ENCODE measurements around the gene PHKB.

Gene PHKB

DNA sequence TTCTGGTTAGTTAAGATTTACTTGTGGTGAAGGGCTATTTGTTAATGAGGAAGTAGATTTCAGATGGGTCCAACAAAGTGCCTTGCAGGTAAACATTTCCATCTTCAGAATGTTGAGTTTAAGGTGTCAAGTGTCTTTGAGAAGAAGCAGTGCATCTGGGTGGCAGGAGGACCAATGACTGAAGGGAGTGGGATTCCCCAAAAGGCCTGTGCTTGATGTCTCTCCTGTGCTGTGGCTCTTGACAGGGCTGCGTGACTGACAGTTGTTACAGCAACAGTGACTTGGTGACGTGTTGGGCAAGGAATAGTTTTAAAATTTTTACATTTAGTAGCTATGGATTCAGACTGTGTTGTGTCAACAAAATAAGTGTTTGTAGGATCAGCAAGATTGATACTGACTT is 149.9 kb downstream of the PHKB start:
- H3K36me3 ChIP-seq (ENCODE audit: control insufficient read depth in 1 of 2, insufficient read depth in 2 of 2, low read length in 2 of 2): peaks cover 16 to 31% of the 10 kb centered on the region in 2 donors
- H3K9me3 ChIP-seq (ENCODE audit: control insufficient read depth in 1 of 2, low read length in 2 of 2): no peaks in the 10 kb centered on the region
- H3K4me3 ChIP-seq (ENCODE audit: low read depth in 1 of 2, low read length in 2 of 2): no peak overlapping the region
- no peak overlapping the region for H3K9ac ChIP-seq (ENCODE audit: low read depth in 1 of 2, low read length in 2 of 2)
- no peak overlapping the region for H3K27ac ChIP-seq (ENCODE audit: low read depth, low read length)
- no peaks in the 10 kb centered on the region for H3K4me1 ChIP-seq (ENCODE audit: control insufficient read depth in 1 of 2, insufficient read depth in 2 of 2, low read length in 2 of 2)
- H3K27me3 ChIP-seq (ENCODE audit: control insufficient read depth in 1 of 2, insufficient read depth in 2 of 2, low read length in 2 of 2): no peaks in the 10 kb centered on the region

- H3K27me3 ChIP-seq (ENCODE audit: control insufficient read depth in 1 of 2, insufficient read depth in 2 of 2, low read length in 2 of 2): no peaks in the 10 kb centered on the region
- H3K4me3 ChIP-seq (ENCODE audit: low read depth in 1 of 2, low read length in 2 of 2): no peak overlapping the region
- H3K27ac ChIP-seq (ENCODE audit: low read depth, low read length): no peak overlapping the region
- H3K9me3 ChIP-seq (ENCODE audit: control insufficient read depth in 1 of 2, low read length in 2 of 2): no peaks in the 10 kb centered on the region
- H3K4me1 ChIP-seq (ENCODE audit: control insufficient read depth in 1 of 2, insufficient read depth in 2 of 2, low read length in 2 of 2): no peaks in the 10 kb centered on the region
- no peak overlapping the region for H3K9ac ChIP-seq (ENCODE audit: low read depth in 1 of 2, low read length in 2 of 2)
- peaks cover 13 to 25% of the 10 kb centered on the region in 2 donors for H3K36me3 ChIP-seq (ENCODE audit: control insufficient read depth in 1 of 2, insufficient read depth in 2 of 2, low read length in 2 of 2)
Observed at GRCh38 chr16:47611848-47612493, 150.8 kb downstream of the PHKB start.

GRCh38 chr16:47612711-47613110 is 151.6 kb downstream of the PHKB start:
- H3K4me1 ChIP-seq (ENCODE audit: control insufficient read depth in 1 of 2, insufficient read depth in 2 of 2, low read length in 2 of 2): no peaks in the 10 kb centered on the region
- H3K9me3 ChIP-seq (ENCODE audit: control insufficient read depth in 1 of 2, low read length in 2 of 2): no peaks in the 10 kb centered on the region
- H3K27ac ChIP-seq (ENCODE audit: low read depth, low read length): no peak overlapping the region
- no peak overlapping the region for H3K9ac ChIP-seq (ENCODE audit: low read depth in 1 of 2, low read length in 2 of 2)
- no peaks in the 10 kb centered on the region for H3K27me3 ChIP-seq (ENCODE audit: control insufficient read depth in 1 of 2, insufficient read depth in 2 of 2, low read length in 2 of 2)
- no peak overlapping the region for H3K4me3 ChIP-seq (ENCODE audit: low read depth in 1 of 2, low read length in 2 of 2)
- peaks cover 10 to 22% of the 10 kb centered on the region in 2 donors for H3K36me3 ChIP-seq (ENCODE audit: control insufficient read depth in 1 of 2, insufficient read depth in 2 of 2, low read length in 2 of 2)

DNA sequence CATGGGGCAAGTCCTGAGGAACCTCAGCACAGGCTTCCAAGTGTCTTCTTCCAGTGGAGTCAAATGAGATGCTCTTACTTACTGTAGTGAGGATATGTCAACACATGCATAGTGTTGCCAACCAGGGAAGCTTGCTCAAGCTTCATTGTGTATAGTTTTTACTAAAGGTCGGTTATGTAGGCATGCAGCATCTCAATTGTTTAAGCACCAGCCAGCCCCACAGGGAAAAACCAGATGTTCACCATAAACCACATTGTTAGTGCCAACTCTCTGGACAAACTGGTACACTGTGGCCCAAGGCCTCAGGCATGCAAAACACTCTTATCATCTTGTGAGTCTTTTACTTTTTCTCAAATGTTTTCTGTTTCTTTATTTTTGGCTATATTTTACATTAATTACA is 152.1 kb downstream of the PHKB start:
- no peak overlapping the region for H3K9ac ChIP-seq (ENCODE audit: low read depth in 1 of 2, low read length in 2 of 2)
- H3K4me3 ChIP-seq (ENCODE audit: low read depth in 1 of 2, low read length in 2 of 2): no peak overlapping the region
- no peaks in the 10 kb centered on the region for H3K27me3 ChIP-seq (ENCODE audit: control insufficient read depth in 1 of 2, insufficient read depth in 2 of 2, low read length in 2 of 2)
- H3K27ac ChIP-seq (ENCODE audit: low read depth, low read length): no peak overlapping the region
- no peaks in the 10 kb centered on the region for H3K9me3 ChIP-seq (ENCODE audit: control insufficient read depth in 1 of 2, low read length in 2 of 2)
- no peaks in the 10 kb centered on the region for H3K4me1 ChIP-seq (ENCODE audit: control insufficient read depth in 1 of 2, insufficient read depth in 2 of 2, low read length in 2 of 2)
- peaks cover 10 to 22% of the 10 kb centered on the region in 2 donors for H3K36me3 ChIP-seq (ENCODE audit: control insufficient read depth in 1 of 2, insufficient read depth in 2 of 2, low read length in 2 of 2)

GRCh38 chr16:47617732-47618131 is 156.6 kb downstream of the PHKB start:
- no peak overlapping the region for H3K9ac ChIP-seq (ENCODE audit: low read depth in 1 of 2, low read length in 2 of 2)
- no peak overlapping the region for H3K27ac ChIP-seq (ENCODE audit: low read depth, low read length)
- H3K9me3 ChIP-seq (ENCODE audit: control insufficient read depth in 1 of 2, low read length in 2 of 2): no peaks in the 10 kb centered on the region
- H3K36me3 ChIP-seq (ENCODE audit: control insufficient read depth in 1 of 2, insufficient read depth in 2 of 2, low read length in 2 of 2): peaks cover 2 to 10% of the 10 kb centered on the region in 2 donors
- H3K27me3 ChIP-seq (ENCODE audit: control insufficient read depth in 1 of 2, insufficient read depth in 2 of 2, low read length in 2 of 2): no peaks in the 10 kb centered on the region
- H3K4me1 ChIP-seq (ENCODE audit: control insufficient read depth in 1 of 2, insufficient read depth in 2 of 2, low read length in 2 of 2): no peaks in the 10 kb centered on the region
- H3K4me3 ChIP-seq (ENCODE audit: low read depth in 1 of 2, low read length in 2 of 2): no peak overlapping the region

DNA sequence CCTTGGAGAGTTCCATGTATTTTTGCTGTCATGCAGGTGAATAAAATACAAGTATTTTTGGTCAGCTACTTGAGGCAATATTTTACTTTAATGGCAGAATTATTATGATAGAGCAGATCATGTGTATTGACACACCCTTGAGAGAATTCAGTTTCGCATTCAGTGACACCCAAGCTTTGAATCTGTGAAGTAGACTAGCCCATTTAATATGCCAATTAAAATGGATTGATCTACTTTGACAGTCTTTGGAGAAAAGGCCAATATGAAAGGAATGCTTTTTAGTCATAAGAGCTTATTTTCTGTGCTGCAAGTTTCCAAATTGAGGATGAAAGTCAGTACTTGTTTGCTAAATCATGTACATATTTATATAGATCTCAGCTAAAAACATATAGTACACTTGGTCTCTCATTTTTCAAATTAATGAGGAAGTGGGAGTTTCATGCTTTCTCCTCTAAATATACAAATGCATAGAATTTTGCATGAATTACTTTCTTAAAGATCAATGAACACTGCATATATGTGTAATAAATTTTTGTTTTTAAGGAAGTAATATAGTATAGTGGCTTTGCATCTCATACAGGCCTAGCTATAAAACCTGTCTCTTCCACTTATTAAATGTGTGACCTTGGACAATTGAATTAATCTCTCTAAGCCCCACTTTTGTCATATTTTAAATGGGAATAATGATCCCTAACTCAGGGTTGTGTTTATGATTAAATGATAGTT is 161.5 kb downstream of the PHKB start:
- peaks cover 0 to 4% of the 10 kb centered on the region in 2 donors for H3K4me1 ChIP-seq (ENCODE audit: control insufficient read depth in 1 of 2, insufficient read depth in 2 of 2, low read length in 2 of 2)
- H3K27me3 ChIP-seq (ENCODE audit: control insufficient read depth in 1 of 2, insufficient read depth in 2 of 2, low read length in 2 of 2): no peaks in the 10 kb centered on the region
- no peak overlapping the region for H3K27ac ChIP-seq (ENCODE audit: low read depth, low read length)
- H3K4me3 ChIP-seq (ENCODE audit: low read depth in 1 of 2, low read length in 2 of 2): no peak overlapping the region
- H3K36me3 ChIP-seq (ENCODE audit: control insufficient read depth in 1 of 2, insufficient read depth in 2 of 2, low read length in 2 of 2): no peaks in the 10 kb centered on the region
- no peaks in the 10 kb centered on the region for H3K9me3 ChIP-seq (ENCODE audit: control insufficient read depth in 1 of 2, low read length in 2 of 2)
- H3K9ac ChIP-seq (ENCODE audit: low read depth in 1 of 2, low read length in 2 of 2): no peak overlapping the region

- Histone ChIP-seq H3K4me1 (ENCODE audit: control insufficient read depth in 1 of 2, insufficient read depth in 2 of 2, low read length in 2 of 2) (peaks cover 0 to 4% of the 10 kb centered on the region in 2 donors), H3K9me3 (ENCODE audit: control insufficient read depth in 1 of 2, low read length in 2 of 2) (no peaks in the 10 kb centered on the region), H3K9ac (ENCODE audit: low read depth in 1 of 2, low read length in 2 of 2) (no peak overlapping the region)
Observed at GRCh38 chr16:47624563-47624962, 163.4 kb downstream of the PHKB start.

GRCh38 chr16:47625115-47625567 is 164.0 kb downstream of the PHKB start:
- Histone ChIP-seq H3K9me3 (ENCODE audit: control insufficient read depth in 1 of 2, low read length in 2 of 2) (no peaks in the 10 kb centered on the region), H3K4me3 (ENCODE audit: low read depth in 1 of 2, low read length in 2 of 2) (no peak overlapping the region), H3K9ac (ENCODE audit: low read depth in 1 of 2, low read length in 2 of 2) (no peak overlapping the region), H3K27me3 (ENCODE audit: control insufficient read depth in 1 of 2, insufficient read depth in 2 of 2, low read length in 2 of 2) (no peaks in the 10 kb centered on the region), H3K27ac (ENCODE audit: low read depth, low read length) (no peak overlapping the region), H3K36me3 (ENCODE audit: control insufficient read depth in 1 of 2, insufficient read depth in 2 of 2, low read length in 2 of 2) (no peaks in the 10 kb centered on the region), H3K4me1 (ENCODE audit: control insufficient read depth in 1 of 2, insufficient read depth in 2 of 2, low read length in 2 of 2) (peaks cover 0 to 4% of the 10 kb centered on the region in 2 donors)

More at GRCh38 chr16:47624563-47624962, 163.4 kb downstream of the PHKB start:
- H3K27ac ChIP-seq (ENCODE audit: low read depth, low read length): no peak overlapping the region
- H3K4me3 ChIP-seq (ENCODE audit: low read depth in 1 of 2, low read length in 2 of 2): no peak overlapping the region
- no peaks in the 10 kb centered on the region for H3K27me3 ChIP-seq (ENCODE audit: control insufficient read depth in 1 of 2, insufficient read depth in 2 of 2, low read length in 2 of 2)
- no peaks in the 10 kb centered on the region for H3K36me3 ChIP-seq (ENCODE audit: control insufficient read depth in 1 of 2, insufficient read depth in 2 of 2, low read length in 2 of 2)

- H3K36me3 ChIP-seq (ENCODE audit: control insufficient read depth in 1 of 2, insufficient read depth in 2 of 2, low read length in 2 of 2): no peaks in the 10 kb centered on the region
- no peak overlapping the region for H3K27ac ChIP-seq (ENCODE audit: low read depth, low read length)
- no peaks in the 10 kb centered on the region for H3K9me3 ChIP-seq (ENCODE audit: control insufficient read depth in 1 of 2, low read length in 2 of 2)
- peaks cover 0 to 4% of the 10 kb centered on the region in 2 donors for H3K4me1 ChIP-seq (ENCODE audit: control insufficient read depth in 1 of 2, insufficient read depth in 2 of 2, low read length in 2 of 2)
- no peak overlapping the region for H3K9ac ChIP-seq (ENCODE audit: low read depth in 1 of 2, low read length in 2 of 2)
- H3K27me3 ChIP-seq (ENCODE audit: control insufficient read depth in 1 of 2, insufficient read depth in 2 of 2, low read length in 2 of 2): no peaks in the 10 kb centered on the region
- no peak overlapping the region for H3K4me3 ChIP-seq (ENCODE audit: low read depth in 1 of 2, low read length in 2 of 2)
Observed at GRCh38 chr16:47626246-47626645, 165.1 kb downstream of the PHKB start.

- H3K4me3 ChIP-seq (ENCODE audit: low read depth in 1 of 2, low read length in 2 of 2): no peak overlapping the region
- no peak overlapping the region for H3K27ac ChIP-seq (ENCODE audit: low read depth, low read length)
Observed at GRCh38 chr16:47627085-47627639, 166.0 kb downstream of the PHKB start.

More at GRCh38 chr16:47627085-47627639, 166.0 kb downstream of the PHKB start:
- no peaks in the 10 kb centered on the region for H3K9me3 ChIP-seq (ENCODE audit: control insufficient read depth in 1 of 2, low read length in 2 of 2)
- H3K9ac ChIP-seq (ENCODE audit: low read depth in 1 of 2, low read length in 2 of 2): no peak overlapping the region
- peaks cover 0 to 4% of the 10 kb centered on the region in 2 donors for H3K4me1 ChIP-seq (ENCODE audit: control insufficient read depth in 1 of 2, insufficient read depth in 2 of 2, low read length in 2 of 2)
- no peaks in the 10 kb centered on the region for H3K36me3 ChIP-seq (ENCODE audit: control insufficient read depth in 1 of 2, insufficient read depth in 2 of 2, low read length in 2 of 2)
- H3K27me3 ChIP-seq (ENCODE audit: control insufficient read depth in 1 of 2, insufficient read depth in 2 of 2, low read length in 2 of 2): no peaks in the 10 kb centered on the region
